Measurements from ENCODE around the gene CELSR1.
"Not testable (repeated sequence)": the region's sequence is repeated elsewhere in the genome, so short reads cannot be mapped to it uniquely, and the experiment has no call there.

Gene CELSR1

GRCh38 chr22:46511151-46512038 lies 26.0 kb downstream of the CELSR1 start:
- no peak for DNase-seq

GRCh38 chr22:46509416-46510089 lies 27.9 kb downstream of the CELSR1 start:
- no peak for DNase-seq

GRCh38 chr22:46508491-46508999 lies 28.9 kb downstream of the CELSR1 start:
- DNase-seq: no peak

GRCh38 chr22:46507451-46508425 lies 29.7 kb downstream of the CELSR1 start:
- DNase-seq: no peak

- no peak for DNase-seq
Measured at GRCh38 chr22:46504584-46504983, 32.8 kb downstream of the CELSR1 start.

- no peak for DNase-seq
Measured at GRCh38 chr22:46502440-46503175, 34.8 kb downstream of the CELSR1 start.

- no peak for DNase-seq
Measured at GRCh38 chr22:46501701-46502100, 35.7 kb downstream of the CELSR1 start.

- DNase-seq: not testable (repeated sequence)
Measured at GRCh38 chr22:46501265-46501664, 36.2 kb downstream of the CELSR1 start.

- no peak for DNase-seq
Measured at GRCh38 chr22:46500201-46500600, 37.2 kb downstream of the CELSR1 start.

GRCh38 chr22:46499805-46500189 lies 37.6 kb downstream of the CELSR1 start:
- DNase-seq: no peak

GRCh38 chr22:46491946-46492345 lies 45.5 kb downstream of the CELSR1 start:
- DNase-seq: no peak

GRCh38 chr22:46490538-46490937 lies 46.9 kb downstream of the CELSR1 start:
- no peak for DNase-seq

GRCh38 chr22:46486996-46487717 lies 50.3 kb downstream of the CELSR1 start:
- no peak for DNase-seq

- DNase-seq: no peak
Measured at GRCh38 chr22:46484861-46485595, 52.4 kb downstream of the CELSR1 start.

GRCh38 chr22:46484156-46484860 lies 53.1 kb downstream of the CELSR1 start:
- no peak for DNase-seq

GRCh38 chr22:46483353-46483752 lies 54.1 kb downstream of the CELSR1 start:
- DNase-seq: no peak

GRCh38 chr22:46482056-46482675 lies 55.3 kb downstream of the CELSR1 start:
- no peak for DNase-seq

GRCh38 chr22:46481386-46481785 lies 56.0 kb downstream of the CELSR1 start:
- no peak for DNase-seq

GRCh38 chr22:46480396-46480795 lies 57.0 kb downstream of the CELSR1 start:
- DNase-seq: no peak

GRCh38 chr22:46479046-46479445 lies 58.4 kb downstream of the CELSR1 start:
- no peak for DNase-seq

All from KG1 (cell line).